Hippocampal formation (tissue), 2 donors: ENCODE data around the gene SLC1A2.

Experiments used
- DNase-seq, 2 donors: peaks; one replicate each; lab custom pipeline; 2025; lab: John Stamatoyannopoulos, UW

The SLC1A2 gene

DNA sequence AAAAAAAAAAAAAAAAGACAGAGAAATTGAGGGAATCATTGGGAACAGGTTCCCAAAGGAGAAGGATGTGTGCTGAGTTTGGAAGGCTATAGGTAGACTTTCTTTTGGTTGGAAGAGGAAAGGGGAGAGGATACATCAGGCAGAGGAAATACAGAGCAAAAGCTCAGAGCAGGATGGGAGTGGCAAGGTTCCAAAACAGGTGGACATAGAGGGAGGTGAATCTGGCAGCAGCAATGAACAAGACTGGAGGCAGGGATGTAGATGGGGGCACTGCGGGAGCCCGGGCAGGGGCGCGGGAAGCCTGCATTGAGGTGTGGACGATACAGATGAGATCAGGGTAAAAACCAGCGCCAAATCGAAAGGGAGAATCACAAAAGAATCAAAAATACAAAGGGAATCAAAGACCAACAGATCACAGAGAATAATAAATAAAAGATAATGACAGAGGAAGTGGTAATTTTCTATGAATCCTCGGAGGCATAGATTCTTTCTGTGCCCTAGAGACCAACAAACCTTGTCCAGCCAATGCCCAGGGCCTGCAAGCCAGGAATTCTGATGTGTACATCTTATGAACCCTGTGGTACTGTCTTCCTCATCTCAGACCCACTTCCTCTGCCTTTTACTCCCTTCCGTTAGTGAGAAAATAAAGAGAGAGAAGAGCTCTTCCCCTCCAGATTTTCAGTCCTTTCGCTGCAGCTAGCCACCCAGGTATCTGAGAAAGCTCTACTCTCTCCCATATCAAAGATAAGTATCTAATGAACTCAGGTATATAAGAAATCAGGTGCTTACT is 70.3 kb downstream of the SLC1A2 start:
- no peak for DNase-seq

DNA sequence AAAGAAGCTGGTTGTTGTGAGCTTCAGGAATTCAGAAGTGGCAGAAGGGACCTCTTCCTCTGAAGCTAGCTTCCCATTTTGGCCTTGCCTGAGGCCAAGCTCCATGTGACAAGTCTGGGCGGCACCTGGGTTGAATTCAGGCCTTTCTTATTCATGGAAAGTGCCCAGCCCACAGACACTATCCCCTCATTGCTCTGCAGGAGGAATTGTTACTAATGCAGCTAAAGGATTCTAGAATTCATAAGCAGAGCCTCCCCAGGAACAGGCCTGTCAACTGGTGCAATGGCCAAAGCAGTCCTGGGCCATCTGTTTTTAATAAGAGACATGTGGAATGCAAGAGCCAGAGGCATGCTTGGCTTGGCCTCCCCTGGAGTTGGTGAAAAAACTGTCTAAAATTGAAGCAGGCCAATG is 71.4 kb downstream of the SLC1A2 start:
- DNase-seq, result no peak

DNA sequence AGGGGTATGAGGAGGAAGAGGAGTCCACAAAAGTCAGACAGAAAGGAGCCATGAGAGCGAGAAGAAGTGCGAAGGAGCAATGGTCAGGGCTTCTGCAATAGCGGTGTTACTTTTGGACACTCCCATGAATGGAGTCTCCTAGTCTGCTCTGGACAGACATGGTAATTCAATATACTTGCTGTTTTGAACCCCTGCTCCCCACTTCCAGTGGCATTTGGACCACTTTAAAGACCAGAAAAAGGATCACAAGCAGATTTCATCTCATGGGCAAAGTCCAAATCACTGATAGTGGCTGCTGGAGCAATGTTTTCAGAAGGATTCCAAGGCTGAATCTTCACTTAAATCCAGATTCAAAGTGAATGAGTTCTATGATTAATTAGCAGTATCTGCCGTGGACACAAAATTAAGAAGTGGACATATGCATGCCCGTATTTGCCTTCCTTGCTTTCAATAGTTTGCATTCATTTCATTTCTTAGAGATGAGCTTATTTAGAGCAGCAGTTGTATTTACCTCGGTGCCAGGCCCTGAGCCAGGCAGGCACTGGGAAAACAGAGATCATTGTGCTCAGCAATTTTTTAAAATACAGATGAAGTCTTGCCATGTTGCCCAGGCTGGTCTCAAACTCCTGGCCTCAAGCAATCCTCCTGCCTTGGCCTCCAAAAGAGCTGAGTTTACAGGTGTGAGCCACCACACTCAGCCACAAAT is 72.0 kb downstream of the SLC1A2 start:
- DNase-seq, result no peak

DNA sequence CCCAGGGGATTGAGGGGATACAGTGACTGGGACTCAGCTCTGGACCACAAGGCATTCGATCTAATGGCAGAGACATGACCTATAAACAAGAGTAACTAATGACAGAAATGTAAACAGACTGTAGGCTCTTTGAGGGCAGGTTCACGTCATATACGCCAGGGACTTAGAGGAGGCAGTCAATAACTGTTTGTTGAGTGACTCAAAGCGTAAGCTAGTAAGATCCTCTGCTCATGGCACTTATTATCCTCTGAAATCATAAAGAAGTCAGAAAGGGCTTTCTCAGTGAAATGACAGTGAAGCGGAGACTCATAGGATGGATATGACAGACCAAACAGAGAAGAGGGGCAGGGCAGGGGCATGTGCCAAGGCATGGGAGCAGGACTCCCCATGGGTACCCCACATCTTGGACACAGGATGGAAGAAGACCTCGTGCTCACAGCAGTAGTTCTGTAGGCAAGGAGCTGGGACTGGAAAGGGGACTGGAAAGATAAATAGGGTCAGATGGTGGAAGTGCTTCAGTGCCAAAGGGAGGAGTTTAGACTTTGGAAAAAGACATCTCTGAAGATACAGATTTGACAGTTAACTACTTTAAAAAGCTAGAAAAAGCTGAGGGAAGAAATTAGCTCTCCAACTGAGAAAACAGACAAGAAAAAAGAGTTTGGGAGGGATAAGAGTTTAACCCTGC is 72.7 kb downstream of the SLC1A2 start:
- no peak for DNase-seq

DNA sequence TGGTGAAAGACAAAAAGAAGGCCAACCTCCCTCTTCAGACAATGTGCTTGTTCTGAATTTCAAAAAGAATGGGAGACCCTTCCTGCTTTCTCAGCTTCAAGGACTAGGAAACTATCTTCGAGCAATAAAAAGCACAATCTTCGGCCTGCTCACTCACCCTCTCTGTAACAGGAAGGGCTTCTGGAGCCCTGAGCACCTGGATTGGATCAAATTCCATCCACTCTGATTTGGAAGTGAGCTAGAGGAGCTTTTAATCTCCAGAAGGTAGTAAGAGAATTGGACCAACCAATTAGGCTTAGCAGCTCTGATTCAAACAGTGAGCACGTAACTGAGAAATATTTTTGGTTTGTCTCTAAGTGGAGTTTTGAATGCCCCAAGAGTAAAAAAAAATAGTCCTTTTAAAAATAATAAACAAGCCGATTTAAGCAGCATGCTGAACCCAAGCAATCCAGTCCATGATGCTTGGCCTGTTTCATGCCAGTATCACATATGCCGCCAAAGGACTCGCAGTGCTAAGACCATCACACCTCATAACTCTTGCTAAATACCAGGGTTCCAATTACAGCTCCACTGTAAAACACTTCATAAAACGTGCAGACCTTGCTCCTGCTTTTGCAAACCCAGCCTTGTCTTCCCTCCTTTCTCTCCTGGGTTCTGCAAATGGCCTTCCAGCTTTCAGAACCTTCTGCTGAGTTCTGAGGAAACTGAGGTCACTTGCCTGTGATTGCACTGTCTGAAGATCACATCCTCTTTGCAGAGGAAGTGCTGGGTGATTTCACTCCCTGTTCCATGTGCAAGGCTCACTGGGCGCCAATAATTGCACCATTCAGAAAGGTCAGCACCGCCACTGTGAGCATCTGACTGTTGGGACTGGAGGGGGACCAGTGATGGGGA is 74.4 kb downstream of the SLC1A2 start:
- DNase-seq, result no peak

GRCh38 chr11:35343033-35343598 is 76.2 kb downstream of the SLC1A2 start:
- no peak for DNase-seq

- no peak for DNase-seq
Measured at GRCh38 chr11:35340715-35341114, 78.6 kb downstream of the SLC1A2 start.

- DNase-seq, result no peak
Measured at GRCh38 chr11:35340071-35340470, 79.3 kb downstream of the SLC1A2 start.

DNA sequence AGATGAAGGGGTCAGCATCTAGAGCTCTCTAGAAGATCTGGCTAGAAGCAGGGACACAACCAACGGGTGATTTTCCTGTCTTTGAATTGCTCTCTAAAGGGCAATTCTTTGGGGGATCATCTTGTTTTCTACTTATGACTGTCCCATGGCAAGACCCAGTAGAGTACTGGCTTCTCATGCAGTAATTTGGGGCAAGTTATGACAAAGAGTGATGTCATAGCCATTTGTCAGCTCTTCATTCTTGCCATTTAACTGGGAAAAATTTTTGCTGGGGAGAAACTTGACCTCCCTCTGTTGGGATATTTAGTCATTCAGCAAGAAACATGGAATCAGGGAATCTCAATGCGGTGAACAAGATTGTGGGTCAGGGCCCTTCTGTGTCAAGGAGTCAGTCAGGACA is 80.4 kb downstream of the SLC1A2 start:
- DNase-seq, result no peak

GRCh38 chr11:35337914-35338305 is 81.4 kb downstream of the SLC1A2 start:
- no peak for DNase-seq

GRCh38 chr11:35337136-35337913 is 82.0 kb downstream of the SLC1A2 start:
- DNase-seq, result peak in 1 of 2 donors; percentile 25

DNA sequence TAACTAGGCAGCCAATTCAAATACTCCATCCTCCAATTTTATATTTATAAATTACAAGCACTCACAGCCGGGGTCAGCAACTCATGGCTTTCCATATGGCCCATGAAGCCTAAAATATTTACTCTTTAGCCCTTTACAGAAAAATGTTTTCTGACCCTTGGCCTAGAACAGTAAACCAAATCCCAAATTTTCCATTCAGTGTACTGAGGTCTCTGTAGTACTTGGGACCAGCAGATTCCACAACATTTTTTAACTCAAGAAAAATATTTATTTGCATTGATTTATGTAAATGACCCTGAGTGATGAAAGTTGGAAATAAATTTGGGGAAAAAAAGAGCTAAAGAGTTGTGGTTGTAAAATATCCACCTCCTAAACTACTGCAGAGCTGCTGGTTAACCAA is 82.6 kb downstream of the SLC1A2 start:
- no peak for DNase-seq

- no peak for DNase-seq
Measured at GRCh38 chr11:35335226-35335625, 84.1 kb downstream of the SLC1A2 start.

GRCh38 chr11:35334385-35335090 is 84.8 kb downstream of the SLC1A2 start:
- no peak for DNase-seq

- DNase-seq, result peak in 1 of 2 donors; percentile 27
Measured at GRCh38 chr11:35332524-35332923, 86.8 kb downstream of the SLC1A2 start.

DNA sequence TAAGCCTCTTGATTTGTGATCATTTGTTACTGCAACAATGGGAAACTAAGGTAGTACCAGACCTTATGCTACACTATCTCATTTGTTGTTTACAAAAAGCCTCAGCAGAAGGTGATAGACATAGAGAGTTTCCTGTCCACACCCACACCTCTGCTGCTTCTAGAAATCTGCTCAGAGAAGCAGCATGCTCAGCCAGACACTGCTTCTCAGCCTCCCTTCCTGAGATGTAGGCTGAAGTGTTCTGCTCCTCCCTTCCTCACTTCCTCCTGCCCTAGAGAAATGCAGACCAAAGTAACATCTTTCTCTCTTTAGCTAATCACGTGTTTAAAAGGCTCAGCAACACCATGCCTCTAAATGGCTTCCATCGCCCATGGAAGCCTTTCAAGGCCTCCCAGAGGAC is 88.4 kb downstream of the SLC1A2 start:
- DNase-seq, result no peak

GRCh38 chr11:35330156-35330889 is 89.0 kb downstream of the SLC1A2 start:
- DNase-seq, result no peak

DNA sequence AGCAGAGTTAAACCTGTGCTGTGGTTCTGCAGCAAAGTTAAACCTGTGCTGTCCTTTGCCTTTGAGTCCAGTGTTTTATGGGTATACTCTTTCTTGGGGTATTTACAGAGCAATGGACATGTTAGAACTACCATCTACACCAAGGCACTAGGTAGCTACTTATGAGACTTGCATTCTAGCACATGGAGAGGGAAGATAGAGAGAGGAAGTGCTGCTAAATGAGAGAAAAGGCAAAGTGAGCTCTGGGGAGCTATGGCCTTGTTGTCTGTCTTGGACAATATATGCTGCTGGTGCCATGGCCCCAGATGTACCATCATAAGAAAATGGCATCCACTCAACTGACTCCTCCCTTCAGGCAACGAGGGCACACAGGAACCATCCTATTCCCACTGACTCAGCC is 91.5 kb downstream of the SLC1A2 start:
- DNase-seq, result no peak

GRCh38 chr11:35326266-35326879 is 93.0 kb downstream of the SLC1A2 start:
- DNase-seq, result no peak
